Cardiac fibroblast (primary cell): ENCODE measurements around the gene CCDC126.

Experiments
- DNase-seq, 2 donors: peaks; one replicate each; pipeline versions ENCODE4 v3.0.0 to v3.0.0-alpha.2; 2010; ENCODE audit warnings: low read depth in 2 of 2
- H3K4me3 ChIP-seq, 2 donors: replicated peaks in 1 of 2; 1 replicate in 1 of 2; 2 replicates in 1 of 2; pipeline ENCODE4 v1.5.1; 2011; ENCODE audit warnings: low read depth in 2 of 2, low read length in 2 of 2, mild to moderate bottlenecking in 2 of 2, moderate library complexity in 1 of 2
- CTCF ChIP-seq: IDR thresholded peaks from one replicate; pipeline ENCODE4 v1.5.1; 2011; ENCODE audit warnings: low read depth, mild to moderate bottlenecking, low read length, inconsistent platforms

Gene CCDC126

DNA sequence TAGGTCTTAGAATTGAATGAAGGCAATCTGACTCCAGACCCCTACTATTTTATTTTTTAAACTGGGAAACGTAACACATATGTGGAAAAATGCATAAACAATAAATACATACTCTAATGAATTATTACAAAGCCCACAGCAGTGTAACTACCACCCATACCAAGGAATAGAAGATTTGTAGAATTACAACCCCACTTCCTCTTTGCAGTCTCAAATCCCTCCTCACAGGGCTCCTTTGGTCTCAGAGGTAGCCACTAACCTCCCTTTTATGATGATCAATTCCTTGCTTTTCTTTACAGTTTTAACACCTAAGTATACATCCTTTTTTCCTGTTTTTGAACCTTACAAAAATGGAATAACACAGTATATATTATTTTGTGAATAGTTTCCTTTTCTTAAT, 6.7 kb upstream of the CCDC126 start:
- DNase-seq = no peak
- TF ChIP-seq CTCF = no peak
- no peak overlapping the region for H3K4me3 ChIP-seq

GRCh38 chr7:23593706-23594105, 3.5 kb upstream of the CCDC126 start:
- TF ChIP-seq CTCF = no peak
- DNase-seq = no peak
- no peak overlapping the region for H3K4me3 ChIP-seq

DNA sequence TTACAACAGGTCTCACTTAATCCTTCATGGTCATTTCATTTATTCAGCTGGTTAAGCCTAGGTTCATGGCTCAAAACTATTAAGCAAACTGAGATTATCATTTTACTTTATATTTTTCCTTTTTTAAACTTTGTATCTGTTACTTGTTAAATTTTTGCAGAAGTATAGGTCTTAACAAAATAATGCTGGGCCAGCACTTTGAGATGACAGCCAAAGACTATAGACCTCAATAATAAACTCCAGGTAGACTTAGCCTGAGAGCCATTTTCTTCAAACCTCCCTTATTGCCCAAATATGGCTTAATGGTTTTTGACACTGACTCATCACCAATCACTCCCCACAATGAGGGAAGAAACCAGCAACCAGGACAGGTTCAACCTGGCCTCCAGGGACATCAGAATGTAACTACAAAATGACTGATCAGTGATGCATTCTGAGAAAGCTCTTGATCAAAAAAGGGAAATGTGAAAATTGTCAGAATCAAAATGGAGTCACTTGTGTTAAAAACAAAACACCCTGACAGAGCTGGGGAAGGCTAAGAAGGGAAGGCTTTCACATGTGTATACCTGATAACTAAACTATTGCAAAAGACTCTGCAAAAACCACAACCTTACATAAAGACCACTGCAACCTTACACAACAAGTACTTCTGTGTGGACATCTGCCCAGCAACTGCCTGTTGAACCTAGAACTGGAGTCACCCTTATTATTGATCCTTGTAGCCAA, 2.1 kb upstream of the CCDC126 start:
- peak in 1 of 2 donors; percentile 15 for DNase-seq
- no peak for TF ChIP-seq CTCF
- H3K4me3 ChIP-seq = no peak overlapping the region

- peak overlapping the region; percentile 71 to 80 for H3K4me3 ChIP-seq
- no peak for TF ChIP-seq CTCF
- peak in 1 of 2 donors; percentile 10 for DNase-seq
Measured at GRCh38 chr7:23598296-23598695, 1.1 kb downstream of the CCDC126 start.

DNA sequence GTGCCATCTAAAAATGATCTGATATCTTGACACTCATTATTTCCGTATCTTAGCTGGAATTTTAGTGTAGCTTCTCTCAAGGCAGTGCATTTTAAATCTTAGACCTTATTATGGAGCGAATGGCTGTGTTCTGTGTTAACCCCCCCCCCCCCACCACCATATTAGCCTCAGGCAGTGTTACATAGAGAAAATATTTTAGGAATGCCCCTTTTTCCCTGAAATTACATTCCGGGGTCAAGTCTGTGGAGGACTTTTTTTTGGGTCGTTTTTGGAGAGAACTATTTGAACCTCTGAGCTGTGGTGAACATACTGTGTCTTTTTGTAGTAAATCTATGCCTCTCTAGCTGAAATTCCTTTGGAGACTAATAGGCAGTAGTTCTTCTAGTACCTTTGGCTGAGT, 3.1 kb downstream of the CCDC126 start:
- no peak overlapping the region for H3K4me3 ChIP-seq
- no peak for DNase-seq
- TF ChIP-seq CTCF = no peak

GRCh38 chr7:23603632-23604295, 6.6 kb downstream of the CCDC126 start:
- DNase-seq = no peak
- TF ChIP-seq CTCF = no peak
- H3K4me3 ChIP-seq = no peak overlapping the region
